ENCODE data around the gene KRT1.

DNA sequence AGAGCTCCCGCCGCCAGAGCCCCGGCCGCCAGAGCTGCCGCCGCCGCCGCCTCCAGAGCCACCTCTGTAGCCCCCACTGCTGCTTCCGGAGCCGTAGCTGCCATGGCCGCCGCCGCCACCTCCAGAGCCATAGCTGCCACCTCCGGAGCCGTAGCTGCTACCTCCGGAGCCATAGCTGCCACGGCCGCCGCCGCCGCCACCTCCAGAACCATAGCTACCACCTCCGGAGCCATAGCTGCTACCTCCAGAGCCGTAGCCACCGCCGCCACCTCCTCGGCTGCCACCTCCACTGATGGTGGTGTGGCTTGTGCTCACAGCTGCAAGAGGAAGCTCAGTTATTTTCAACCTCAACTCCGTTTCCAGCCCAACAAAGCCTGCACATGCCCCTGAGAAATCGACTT lies 4.9 kb downstream of the KRT1 start:
- TF ChIP-seq CTCF (IDR thresholded peaks at IDR 0.05) = no peak
- TF ChIP-seq ZFX (IDR thresholded peaks at IDR 0.05; ENCODE audit: borderline replicate concordance) = no peak
